Measurements from ENCODE around the gene GKN2.

GRCh38 chr2:68974251-68974650 is 21.6 kb upstream of the GKN2 start, which contains the start of gene GKN1:
- TF ChIP-seq POLR2AphosphoS5 (IDR thresholded peaks at IDR 0.05; ENCODE audit: low read depth, low read length) (no peak), TAF1 (IDR thresholded peaks at IDR 0.05; ENCODE audit: borderline replicate concordance, low read depth, low read length) (no peak)
